Tibial artery (tissue), 4 donors: Measurements from ENCODE around the gene MGAT5.

Experiments used
- DNase-seq, 2 donors: peaks; one replicate each; pipeline ENCODE4 v3.0.0-alpha.2; 2019
- H3K27ac ChIP-seq, 2 donors: fragments of 200-600 bp; sonication (generic) in 1 of 2; 1 replicate in 1 of 2; 2 replicates in 1 of 2; pipeline ENCODE4 v1.5.1; 2018 to 2019; ENCODE audit warnings: mild to moderate bottlenecking in 1 of 2
- H3K27me3 ChIP-seq, 2 donors: fragments of 200-600 bp; sonication (generic) in 1 of 2; one replicate each; pipeline versions ENCODE4 v1.5.1 to v1.6.0; 2016 to 2019
- H3K36me3 ChIP-seq, 3 donors: fragments of 200-600 bp; sonication (generic) in 2 of 3; one replicate each; pipeline ENCODE4 v1.5.1; 2016 to 2019; ENCODE audit warnings: mild to moderate bottlenecking in 2 of 3
- H3K4me1 ChIP-seq, 4 donors: fragments of 200-600 bp; sonication (generic) in 2 of 4; 1 replicate in 3 of 4; 2 replicates in 1 of 4; pipeline ENCODE4 v1.5.1; 2016 to 2019
- H3K4me3 ChIP-seq, 2 donors: fragments of 200-600 bp; sonication (generic) in 1 of 2; 1 replicate in 1 of 2; 2 replicates in 1 of 2; pipeline ENCODE4 v1.5.1; 2018 to 2019; ENCODE audit warnings: mild to moderate bottlenecking in 2 of 2
- H3K9me3 ChIP-seq, 3 donors: fragments of 200-600 bp; sonication (generic) in 1 of 3; one replicate each; pipeline ENCODE4 v1.5.1; 2016 to 2019
- CTCF ChIP-seq, 2 experiments: fragments of 200-600 bp in 1 of 2; fragments of 450-650 bp in 1 of 2; IDR thresholded peaks; one replicate each; pipeline ENCODE4 v1.5.1; 2017 to 2019; ENCODE audit warnings: antibody characterized with exemption in 2 of 2, mild to moderate bottlenecking in 1 of 2, moderate library complexity in 1 of 2
- intact Hi-C: fragments of 100-400 bp; cut with DNase I; formaldehyde crosslinking; loops from one replicate; pipeline ENCODE4 v1.15.0; 2023; ENCODE audit warnings: low total_unique reads

Gene MGAT5

GRCh38 chr2:134454931-134455330, 201.1 kb downstream of the MGAT5 start:
- intact Hi-C loops: no loop called here
- Histone ChIP-seq H3K27ac (no peak overlapping the region), H3K4me1 (no peaks in the 10 kb centered on the region), H3K9me3 (no peaks in the 10 kb centered on the region), H3K27me3 (no peaks in the 10 kb centered on the region), H3K4me3 (no peak overlapping the region), H3K36me3 (no peaks in the 10 kb centered on the region)
- TF ChIP-seq CTCF (IDR thresholded peaks at IDR 0.05): no peak
- DNase-seq: peak in 1 of 2 donors; percentile 40

GRCh38 chr2:134455426-134455825, 201.6 kb downstream of the MGAT5 start:
- no peaks in the 10 kb centered on the region for H3K36me3 ChIP-seq
- no peak for TF ChIP-seq CTCF (IDR thresholded peaks at IDR 0.05)
- H3K9me3 ChIP-seq: no peaks in the 10 kb centered on the region
- no peak overlapping the region for H3K4me3 ChIP-seq
- H3K27me3 ChIP-seq: no peaks in the 10 kb centered on the region
- no peak overlapping the region for H3K27ac ChIP-seq
- intact Hi-C loops: no loop called here
- DNase-seq: peak in 1 of 2 donors; percentile 63
- H3K4me1 ChIP-seq: no peaks in the 10 kb centered on the region

GRCh38 chr2:134457353-134457752, 203.5 kb downstream of the MGAT5 start:
- DNase-seq: peak in 1 of 2 donors; percentile 37
- no peaks in the 10 kb centered on the region for H3K27me3 ChIP-seq
- H3K9me3 ChIP-seq: no peaks in the 10 kb centered on the region
- TF ChIP-seq CTCF (IDR thresholded peaks at IDR 0.05): no peak
- no peak overlapping the region for H3K27ac ChIP-seq
- H3K4me1 ChIP-seq: no peaks in the 10 kb centered on the region
- H3K36me3 ChIP-seq: no peaks in the 10 kb centered on the region
- intact Hi-C loops: no loop called here
- H3K4me3 ChIP-seq: no peak overlapping the region

DNA sequence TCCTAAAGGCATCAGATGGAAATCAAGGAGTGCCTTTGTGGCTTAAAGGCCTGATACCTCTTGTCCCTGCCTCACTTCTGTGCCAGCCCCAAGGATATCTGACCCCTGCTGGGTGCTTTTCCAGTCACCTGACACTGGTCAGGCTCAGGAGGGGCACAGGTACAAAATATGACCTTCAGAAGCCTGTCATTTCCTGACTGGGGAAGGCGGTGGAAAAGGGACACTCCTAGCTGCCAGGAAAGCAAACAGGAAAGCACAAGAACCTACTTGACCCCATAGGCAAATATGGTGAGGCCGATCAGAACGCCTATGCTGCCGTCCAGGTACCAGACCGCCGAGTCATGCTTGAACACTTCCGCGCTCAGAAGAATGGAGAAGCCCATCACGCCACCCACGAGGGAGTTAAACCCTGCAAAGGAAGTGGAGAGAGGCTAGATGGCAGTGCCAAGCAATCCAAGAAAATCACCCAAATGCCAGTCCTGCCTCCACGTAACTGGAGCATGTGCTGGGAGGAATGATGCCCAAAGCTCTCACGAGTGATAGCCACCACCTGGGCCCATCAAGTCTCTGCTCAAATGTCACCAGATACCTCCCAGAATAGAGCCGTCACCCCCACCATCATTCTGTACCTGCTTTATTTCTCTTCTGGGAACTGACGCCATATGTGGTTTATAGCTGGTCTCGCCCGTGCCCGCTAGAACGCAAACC, 204.0 kb downstream of the MGAT5 start:
- no peaks in the 10 kb centered on the region for H3K4me1 ChIP-seq
- intact Hi-C loops: no loop called here
- no peaks in the 10 kb centered on the region for H3K36me3 ChIP-seq
- H3K27ac ChIP-seq: no peak overlapping the region
- peak in 1 of 2 donors; percentile 55 for DNase-seq
- no peak for TF ChIP-seq CTCF (IDR thresholded peaks at IDR 0.05)
- H3K27me3 ChIP-seq: no peaks in the 10 kb centered on the region
- no peak overlapping the region for H3K4me3 ChIP-seq
- H3K9me3 ChIP-seq: no peaks in the 10 kb centered on the region

DNA sequence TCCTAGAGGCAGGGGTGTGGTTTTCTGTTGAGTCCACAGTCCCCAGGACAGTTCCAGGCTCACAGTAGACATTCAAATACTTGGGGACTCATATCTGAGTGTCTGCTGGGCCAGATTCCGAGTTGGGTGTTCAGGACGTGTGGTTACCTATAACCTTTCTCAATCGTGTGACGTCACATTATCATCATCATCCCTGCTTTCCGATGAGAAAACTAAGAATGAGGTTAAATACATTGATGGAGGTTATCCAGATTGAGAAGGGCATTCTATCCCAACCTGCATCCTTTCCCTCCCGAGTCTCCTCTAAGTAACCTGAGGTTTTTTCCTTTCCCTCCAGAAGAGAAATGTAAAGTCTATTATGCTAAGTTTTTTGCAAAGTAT, 204.6 kb downstream of the MGAT5 start:
- no peak for DNase-seq
- Histone ChIP-seq H3K4me1 (no peaks in the 10 kb centered on the region), H3K36me3 (no peaks in the 10 kb centered on the region), H3K4me3 (no peak overlapping the region), H3K27ac (no peak overlapping the region), H3K9me3 (no peaks in the 10 kb centered on the region), H3K27me3 (no peaks in the 10 kb centered on the region)
- intact Hi-C loops: no loop called here
- no peak for TF ChIP-seq CTCF (IDR thresholded peaks at IDR 0.05)

- TF ChIP-seq CTCF (IDR thresholded peaks at IDR 0.05): no peak
- Histone ChIP-seq H3K27ac (no peak overlapping the region), H3K4me1 (no peaks in the 10 kb centered on the region), H3K9me3 (no peaks in the 10 kb centered on the region), H3K36me3 (no peaks in the 10 kb centered on the region), H3K4me3 (no peak overlapping the region), H3K27me3 (no peaks in the 10 kb centered on the region)
- intact Hi-C loops: no loop called here
- DNase-seq: peak in 1 of 2 donors; percentile 60
These were observed 205.1 kb downstream of the MGAT5 start for GRCh38 chr2:134458950-134459349.
